Keratinocyte (primary cell): ENCODE results near the gene SLC5A5. TPM values are rescaled to one million over a fixed set of nuclear protein-coding genes. Genes with fewer than 3 reads are reported as not detected.

Experiments
- DNase-seq: peaks from one replicate; pipeline ENCODE4 v3.0.0-alpha.2; 2011; ENCODE audit warnings: low read depth, missing footprints, low spot score
- FAIRE-seq: peaks from 2 replicates; lab custom pipeline; 2011; peaks lifted over from hg19 to GRCh38; lab: Jason Lieb, UNC
- H2AFZ ChIP-seq: 2 replicates; pipeline ENCODE4 v1.6.0; 2012; ENCODE audit warnings: low read length, control low read depth, inconsistent platforms; ENCODE audit not compliant: control insufficient read depth
- H3K27ac ChIP-seq: 2 replicates; pipeline ENCODE4 v1.5.1; 2011; ENCODE audit warnings: low read length; ENCODE audit not compliant: control insufficient read depth, insufficient read depth
- H3K27me3 ChIP-seq: 3 replicates; pipeline ENCODE4 v1.6.0; 2011; ENCODE audit warnings: low read length; ENCODE audit not compliant: control insufficient read depth, insufficient read depth; ENCODE audit errors: extremely low read depth
- H3K36me3 ChIP-seq, 2 experiments: 2 replicates in 1 of 2; 3 replicates in 1 of 2; pipeline ENCODE4 v1.5.1; 2011; ENCODE audit warnings: low read length in 2 of 2, mild to moderate bottlenecking in 1 of 2; ENCODE audit not compliant: control insufficient read depth in 2 of 2, insufficient read depth in 2 of 2; ENCODE audit errors: extremely low read depth in 1 of 2
- H3K4me1 ChIP-seq: 3 replicates; pipeline ENCODE4 v1.5.1; 2011; ENCODE audit warnings: low read length; ENCODE audit not compliant: control insufficient read depth, insufficient read depth; ENCODE audit errors: extremely low read depth
- H3K4me2 ChIP-seq: 3 replicates; pipeline ENCODE4 v1.6.0; 2011; ENCODE audit warnings: low read depth, low read length; ENCODE audit not compliant: control insufficient read depth, insufficient read depth; ENCODE audit errors: extremely low read depth
- H3K4me3 ChIP-seq, 3 experiments: fragments of 200-600 bp in 1 of 3; sonication (generic) in 1 of 3; 2 replicates in 2 of 3; 3 replicates in 1 of 3; pipeline ENCODE4 v1.5.1; 2011 to 2016; ENCODE audit warnings: low read length in 3 of 3, mild to moderate bottlenecking in 3 of 3, control low read depth in 2 of 3, inconsistent platforms in 1 of 3, low read depth in 1 of 3, mixed read lengths in 1 of 3, mixed run types in 1 of 3, moderate library complexity in 1 of 3; ENCODE audit not compliant: control insufficient read depth in 2 of 3, insufficient read depth in 2 of 3; ENCODE audit errors: extremely low read depth in 1 of 3
- H3K79me2 ChIP-seq: 2 replicates; pipeline ENCODE4 v1.6.0; 2012; ENCODE audit warnings: low read length; ENCODE audit not compliant: control insufficient read depth, insufficient read depth
- H3K9ac ChIP-seq: 3 replicates; pipeline ENCODE4 v1.6.0; 2011; ENCODE audit warnings: low read length; ENCODE audit not compliant: control insufficient read depth, insufficient read depth; ENCODE audit errors: extremely low read depth
- H3K9me1 ChIP-seq: 3 replicates; pipeline ENCODE4 v1.6.0; 2011; ENCODE audit warnings: low read length; ENCODE audit not compliant: control insufficient read depth, insufficient read depth; ENCODE audit errors: extremely low read depth
- H3K9me3 ChIP-seq: 2 replicates; pipeline ENCODE4 v1.5.1; 2012; ENCODE audit warnings: low read depth, low read length; ENCODE audit not compliant: control insufficient read depth
- H4K20me1 ChIP-seq: 3 replicates; pipeline ENCODE4 v1.6.0; 2011; ENCODE audit warnings: low read length; ENCODE audit not compliant: control insufficient read depth, insufficient read depth; ENCODE audit errors: extremely low read depth
- CTCF ChIP-seq, 3 experiments: IDR thresholded peaks in 1 of 3; conservative IDR thresholded peaks in 1 of 3; optimal IDR thresholded peaks in 1 of 3; 2 replicates in 2 of 3; 3 replicates in 1 of 3; pipeline versions ENCODE3 to v1.5.1; 2011; ENCODE audit warnings: low read length in 3 of 3, mild to moderate bottlenecking in 3 of 3, moderate library complexity in 2 of 3, control low read depth in 1 of 3, inconsistent platforms in 1 of 3; ENCODE audit not compliant: insufficient read depth in 2 of 3; ENCODE audit errors: extremely low read depth in 1 of 3
- EZH2 ChIP-seq: IDR thresholded peaks from one replicate; pipeline ENCODE4 v1.6.1; 2012; ENCODE audit warnings: inconsistent platforms, mild to moderate bottlenecking, low read length, moderate library complexity
- dilution Hi-C: fragments of 300-500 bp; cut with MboI; formaldehyde crosslinking; loops from one replicate; pipeline ENCODE4 v1.7.0; 2020; ENCODE audit warnings: low sequenced_read_pairs; ENCODE audit not compliant: extremely low pct_ligation_motif_present
- polyA plus RNA-seq, 5 experiments: library from polyadenylated mRNA; depleted of rRNA in 3 of 5; stranded (reverse) in 3 of 5; stranded (forward) in 1 of 5; unstranded in 1 of 5; fragments of >200 nt; gene quantifications; 1 replicate in 1 of 5; 2 replicates in 3 of 5; 3 replicates in 1 of 5; pipeline versions ENCODE4 v1.2.1 to v1.2.3, GENCODE V29; 2011 to 2012; ENCODE audit warnings: missing spikeins in 2 of 5, low read depth in 1 of 5, low replicate concordance in 1 of 5

The SLC5A5 gene
- polyA plus RNA-seq, 1 donor (not counting 4 experiments of a cell fraction or from before 2014, with no cell fraction given), result not detected

DNA sequence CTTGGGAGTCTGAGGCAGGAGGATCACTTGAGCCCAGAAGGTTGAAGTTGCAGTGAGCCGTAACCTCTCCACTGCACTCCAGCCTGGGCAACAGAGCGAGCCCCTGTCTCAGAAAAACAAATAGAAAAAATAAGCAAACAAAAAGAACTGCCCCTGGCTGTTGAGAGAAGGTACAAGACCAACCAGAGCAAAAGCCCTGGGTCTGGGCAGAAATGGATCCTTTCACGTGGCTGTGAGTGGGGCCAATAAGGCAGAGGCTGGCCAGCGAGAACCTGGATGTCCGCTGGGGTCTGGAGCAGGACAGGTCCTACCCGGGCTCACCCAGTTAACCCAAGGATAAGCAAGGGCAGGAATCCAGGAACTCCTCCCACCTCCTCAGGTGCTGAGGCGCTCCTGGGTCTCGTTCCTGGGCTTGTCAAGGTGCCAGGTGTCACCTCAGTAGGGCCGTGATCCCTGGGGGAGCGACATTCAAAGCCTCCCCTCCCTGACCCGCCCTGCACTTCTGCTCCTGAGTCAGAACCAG, 4.7 kb upstream of the SLC5A5 start:
- Histone ChIP-seq H3K4me1 (peaks cover 3% of the 10 kb centered on the region), H3K9me3 (no peaks in the 10 kb centered on the region), H4K20me1 (peaks cover 14% of the 10 kb centered on the region), H3K4me3 (no peak overlapping the region), H3K27ac (no peak overlapping the region), H3K9me1 (no peaks in the 10 kb centered on the region), H3K27me3 (peaks cover 25% of the 10 kb centered on the region), H3K79me2 (peaks cover 11% of the 10 kb centered on the region), H3K36me3 (peaks cover 21 to 23% of the 10 kb centered on the region in 2 experiments), H2AFZ (no peak overlapping the region), H3K9ac (no peak overlapping the region), H3K4me2 (no peak overlapping the region)
- DNase-seq (no peak), FAIRE-seq (no peak)
- TF ChIP-seq CTCF (optimal IDR thresholded peaks at IDR 0.05 in 1 of 3, IDR thresholded peaks at IDR 0.05 in 1 of 3, conservative IDR thresholded peaks at IDR 0.05 in 1 of 3; ENCODE audit: extremely low read depth in 1 of 3, insufficient read depth in 2 of 3, low read length in 3 of 3), result no peak
- no peak for TF ChIP-seq EZH2
- dilution Hi-C loops, result no loop called here

DNA sequence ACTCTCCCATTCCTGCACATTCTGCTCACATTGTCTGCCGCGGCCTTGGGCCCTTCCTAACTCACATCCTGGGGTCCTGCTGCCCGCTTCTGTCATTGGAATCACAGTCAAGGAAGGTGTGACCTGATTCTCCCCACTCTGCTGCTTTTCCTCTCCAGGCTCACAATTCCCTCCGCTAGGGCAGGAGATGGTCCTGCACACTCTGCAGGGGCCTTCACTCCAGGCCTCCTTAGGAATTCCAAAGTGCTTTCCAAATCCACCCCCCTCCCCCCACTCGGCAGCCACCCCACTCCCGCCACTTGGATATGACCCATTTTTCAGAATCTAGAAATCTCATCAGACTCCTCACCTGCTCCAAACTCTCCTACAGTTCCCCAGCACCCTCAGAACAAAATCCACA, 3.1 kb upstream of the SLC5A5 start:
- no peaks in the 10 kb centered on the region for H3K9me1 ChIP-seq
- H3K4me1 ChIP-seq, result peaks cover 3% of the 10 kb centered on the region
- no peaks in the 10 kb centered on the region for H3K9me3 ChIP-seq
- dilution Hi-C loops, result no loop called here
- H3K9ac ChIP-seq, result no peak overlapping the region
- H2AFZ ChIP-seq, result no peak overlapping the region
- no peak overlapping the region for H3K4me2 ChIP-seq
- peaks cover 39% of the 10 kb centered on the region for H3K27me3 ChIP-seq
- no peak for DNase-seq
- H4K20me1 ChIP-seq, result peaks cover 10% of the 10 kb centered on the region
- TF ChIP-seq CTCF (optimal IDR thresholded peaks at IDR 0.05 in 1 of 3, IDR thresholded peaks at IDR 0.05 in 1 of 3, conservative IDR thresholded peaks at IDR 0.05 in 1 of 3; ENCODE audit: extremely low read depth in 1 of 3, insufficient read depth in 2 of 3, low read length in 3 of 3), result no peak
- TF ChIP-seq EZH2, result no peak
- H3K36me3 ChIP-seq, result peaks cover 9% of the 10 kb centered on the region in 2 experiments
- H3K4me3 ChIP-seq, result no peak overlapping the region
- H3K79me2 ChIP-seq, result no peaks in the 10 kb centered on the region
- H3K27ac ChIP-seq, result no peak overlapping the region
- FAIRE-seq, result no peak
